GDM1 (cell line): ENCODE measurements around the gene KASH5.

ENCODE experiments used
- DNase-seq: peaks from one replicate; lab custom pipeline; 2025; lab: John Stamatoyannopoulos, UW

Gene KASH5

GRCh38 chr19:49387936-49388372, at the start of gene KASH5:
Gene KASH5 (plus strand): TSS chr19:49388249. CDS start chr19:49390884, 2,635 bp downstream.
- no peak for DNase-seq

DNA sequence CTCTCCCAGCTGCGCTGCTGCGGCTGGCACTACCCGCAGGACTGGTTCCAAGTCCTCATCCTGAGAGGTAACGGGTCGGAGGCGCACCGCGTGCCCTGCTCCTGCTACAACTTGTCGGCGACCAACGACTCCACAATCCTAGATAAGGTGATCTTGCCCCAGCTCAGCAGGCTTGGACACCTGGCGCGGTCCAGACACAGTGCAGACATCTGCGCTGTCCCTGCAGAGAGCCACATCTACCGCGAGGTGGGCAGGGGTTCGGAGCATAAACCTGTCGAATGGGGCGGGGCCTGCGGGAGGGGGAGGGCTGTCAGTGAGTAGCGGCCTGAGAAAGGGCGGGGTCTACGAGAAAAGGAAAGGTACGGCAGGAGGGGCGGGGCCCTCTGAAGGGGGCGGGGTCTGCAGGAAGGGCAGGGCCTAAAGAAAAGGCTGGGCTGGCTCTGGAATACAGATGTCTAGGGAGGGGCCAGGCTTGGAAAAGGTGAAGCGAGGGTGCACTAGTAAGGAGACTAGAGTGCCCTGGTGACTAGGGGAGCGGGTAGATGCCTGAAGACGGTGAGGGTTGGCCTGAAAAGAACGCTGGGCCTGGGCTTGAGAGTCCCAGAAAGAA, 49.3 kb upstream of the KASH5 start:
- DNase-seq = no peak

DNA sequence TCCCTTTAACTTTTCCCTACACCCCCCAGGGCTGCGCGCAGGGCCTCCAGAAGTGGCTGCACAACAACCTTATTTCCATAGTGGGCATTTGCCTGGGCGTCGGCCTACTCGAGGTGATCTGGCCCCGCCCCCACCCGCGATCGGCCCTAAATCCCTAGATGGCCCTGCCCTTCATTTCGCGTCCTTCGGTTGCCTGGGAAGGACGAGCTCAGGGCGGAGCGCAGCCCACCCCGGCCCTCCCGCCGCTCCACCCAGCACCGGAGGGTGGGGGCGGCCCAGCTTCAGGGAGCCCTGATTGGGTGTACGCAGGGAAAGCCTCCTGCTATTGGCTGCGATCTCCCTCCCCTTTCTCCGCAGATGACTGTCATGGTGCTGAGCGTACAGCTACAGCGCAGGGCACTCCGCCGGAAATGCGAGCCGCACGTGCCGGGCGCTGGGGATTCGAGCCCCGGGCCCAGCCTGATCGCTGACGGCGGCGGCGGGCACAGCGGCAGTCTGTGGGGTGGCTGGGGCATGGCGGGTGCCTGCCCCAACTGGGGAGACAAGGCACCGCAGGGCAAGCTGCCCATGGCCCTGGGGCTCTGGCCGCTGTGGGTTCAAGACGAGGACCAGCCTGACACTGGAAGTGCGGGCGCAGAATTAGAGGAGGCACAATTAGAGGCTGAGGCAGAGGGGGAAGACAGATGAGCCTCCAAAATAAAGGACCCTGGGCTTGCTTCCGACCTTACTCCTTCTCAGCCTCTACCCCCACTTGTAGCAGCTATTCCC, 48.6 kb upstream of the KASH5 start:
- DNase-seq = no peak

DNA sequence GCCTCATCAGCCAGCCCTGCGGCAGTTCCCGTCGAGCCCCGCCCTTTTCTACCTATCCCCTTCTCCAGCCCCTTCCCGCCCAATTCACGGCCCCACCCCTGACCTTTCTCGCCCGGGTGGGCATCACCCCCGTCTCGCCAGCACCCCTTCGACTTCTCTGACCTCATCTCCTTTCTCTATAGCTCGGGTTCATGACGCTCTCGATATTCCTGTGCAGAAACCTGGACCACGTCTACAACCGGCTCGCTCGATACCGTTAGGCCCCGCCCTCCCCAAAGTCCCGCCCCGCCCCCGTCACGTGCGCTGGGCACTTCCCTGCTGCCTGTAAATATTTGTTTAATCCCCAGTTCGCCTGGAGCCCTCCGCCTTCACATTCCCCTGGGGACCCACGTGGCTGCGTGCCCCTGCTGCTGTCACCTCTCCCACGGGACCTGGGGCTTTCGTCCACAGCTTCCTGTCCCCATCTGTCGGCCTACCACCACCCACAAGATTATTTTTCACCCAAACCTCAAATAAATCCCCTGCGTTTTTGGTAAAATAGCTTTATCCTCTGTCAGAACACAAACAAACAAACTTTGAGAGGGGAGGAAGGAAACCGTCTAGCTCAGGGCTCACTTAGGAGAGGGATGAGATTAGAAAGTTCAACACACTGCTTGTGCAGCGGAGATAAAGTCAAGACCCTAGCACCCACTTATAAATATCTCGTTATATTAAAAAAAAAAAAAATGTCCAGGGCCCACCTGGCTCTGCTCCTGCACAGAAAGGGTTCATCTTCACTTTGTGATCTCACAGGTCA, 47.8 kb upstream of the KASH5 start:
- DNase-seq = no peak

- DNase-seq = no peak
Observed at GRCh38 chr19:49340865-49341718, 47.0 kb upstream of the KASH5 start.

- DNase-seq = no peak
Observed at GRCh38 chr19:49342291-49342721, 45.7 kb upstream of the KASH5 start.

- no peak for DNase-seq
Observed at GRCh38 chr19:49343123-49343522, 44.9 kb upstream of the KASH5 start.

- DNase-seq = no peak
Observed at GRCh38 chr19:49344505-49345423, 43.3 kb upstream of the KASH5 start.

GRCh38 chr19:49347191-49347590, 40.9 kb upstream of the KASH5 start:
- DNase-seq = no peak

DNA sequence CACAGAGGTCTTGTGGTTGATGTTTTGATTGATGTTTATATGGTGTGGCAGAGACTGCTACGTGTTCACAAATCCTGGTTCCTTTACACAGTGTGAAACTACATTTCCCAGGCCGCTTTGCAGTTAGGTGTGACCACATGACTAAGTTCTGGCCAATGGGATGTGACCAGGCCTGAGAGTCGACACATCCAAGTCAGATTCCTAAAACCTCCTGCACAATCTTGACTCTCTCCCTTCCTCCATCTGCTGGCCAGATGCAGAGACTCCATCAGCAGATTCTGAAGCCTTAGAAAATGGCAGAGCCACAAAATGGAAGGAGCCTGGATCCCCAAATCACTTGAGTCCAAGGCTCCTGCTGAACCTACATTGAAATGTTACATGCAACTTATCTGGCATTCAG, 40.2 kb upstream of the KASH5 start:
- no peak for DNase-seq

- DNase-seq = no peak
Observed at GRCh38 chr19:49348305-49349189, 39.5 kb upstream of the KASH5 start.

DNA sequence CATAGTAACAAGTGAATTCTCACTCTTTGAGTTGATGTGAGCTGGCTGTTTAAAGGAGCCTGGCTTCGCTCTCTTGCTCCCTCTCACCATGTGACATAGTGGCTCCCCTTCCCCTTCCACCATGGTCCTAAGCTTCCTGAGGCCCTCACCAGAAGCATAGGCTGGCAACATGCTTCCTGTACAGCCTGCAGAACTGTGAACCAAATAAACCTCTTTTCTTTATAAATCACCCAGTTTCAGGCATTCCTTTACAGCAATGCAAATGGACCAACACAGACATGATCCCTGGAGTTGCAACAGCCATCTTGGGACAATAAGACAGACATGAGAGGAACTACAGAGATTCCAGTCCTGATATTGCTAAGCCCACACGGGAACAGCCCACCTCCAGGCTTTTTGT, 38.5 kb upstream of the KASH5 start:
- no peak for DNase-seq

DNA sequence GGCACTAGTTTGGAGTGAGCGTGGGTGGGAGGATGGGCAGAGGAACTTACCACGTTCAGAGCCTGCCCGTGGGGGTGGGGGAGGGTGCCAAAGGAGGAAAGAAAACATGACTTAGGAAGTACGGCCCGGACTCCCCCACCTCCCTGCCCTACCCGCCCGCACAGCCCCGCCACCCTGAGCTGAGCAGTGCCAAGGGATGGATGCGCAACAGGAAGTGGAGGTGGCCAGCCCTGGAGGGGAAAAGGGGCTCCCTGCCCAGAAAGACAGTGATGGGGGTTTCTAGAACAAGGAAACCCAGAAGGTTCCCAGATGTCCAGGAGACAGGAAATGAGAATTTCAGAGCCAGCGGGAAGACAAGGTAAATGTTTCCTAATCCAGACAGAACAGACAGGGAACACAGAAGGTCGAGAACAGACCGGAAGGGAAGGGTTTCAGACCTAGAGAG, 32.1 kb upstream of the KASH5 start:
- DNase-seq = peak; percentile 53

GRCh38 chr19:49356382-49356781, 31.7 kb upstream of the KASH5 start:
- no peak for DNase-seq

GRCh38 chr19:49357186-49357585, 30.9 kb upstream of the KASH5 start:
- no peak for DNase-seq

GRCh38 chr19:49359851-49360820, 27.9 kb upstream of the KASH5 start:
- no peak for DNase-seq

GRCh38 chr19:49361438-49362047, 26.5 kb upstream of the KASH5 start:
- no peak for DNase-seq
